ENCODE data around the gene ARGLU1.

- TF ChIP-seq CTCF (IDR thresholded peaks at IDR 0.05) (no peak), ZFX (IDR thresholded peaks at IDR 0.05; ENCODE audit: borderline replicate concordance) (no peak)
Observed at GRCh38 chr13:106540613-106541012, 27.3 kb downstream of the ARGLU1 start.

Data from 22Rv1 (cell line).